Memory B cell (primary cell): ENCODE measurements around the gene SLC66A2.
A peak's percentile ranks its signal among the peaks of the same experiment; 100 is the strongest.

Experiments used
- ATAC-seq: fragments of 150-1000 bp; cut with Tn5 transposase; 2 replicates; pipeline ENCODE4 v1.10.0; 2021; ENCODE audit warnings: low read depth, mild to moderate bottlenecking, moderate library complexity
- DNase-seq, 2 donors: peaks; one replicate each; pipeline ENCODE4 v3.0.0; 2022; ENCODE audit warnings: low spot score in 2 of 2
- H3K27ac Mint-ChIP-seq: one replicate; pipeline ENCODE4 v1.8.0; 2022; ENCODE audit warnings: mild to moderate bottlenecking, moderate library complexity, mixed read lengths
- H3K27me3 Mint-ChIP-seq: one replicate; pipeline ENCODE4 v1.8.0; 2022; ENCODE audit warnings: mixed read lengths
- H3K36me3 Mint-ChIP-seq: one replicate; pipeline ENCODE4 v1.8.0; 2022; ENCODE audit warnings: mild to moderate bottlenecking, mixed read lengths
- H3K4me1 Mint-ChIP-seq: one replicate; pipeline ENCODE4 v1.8.0; 2022; ENCODE audit warnings: mixed read lengths
- H3K4me3 Mint-ChIP-seq: one replicate; pipeline ENCODE4 v1.8.0; 2022; ENCODE audit warnings: mild to moderate bottlenecking, moderate library complexity, mixed read lengths
- H3K9me3 Mint-ChIP-seq: one replicate; pipeline ENCODE4 v1.8.0; 2022; ENCODE audit warnings: mixed read lengths

SLC66A2 gene

GRCh38 chr18:79941473-79942119, 9.9 kb downstream of the SLC66A2 start:
- Mint-ChIP-seq H3K27me3 (no peaks in the 10 kb centered on the region), H3K27ac (peak overlapping the region; percentile 53), H3K4me3 (no peak overlapping the region), H3K36me3 (peaks cover 41% of the 10 kb centered on the region), H3K9me3 (peaks cover 3% of the 10 kb centered on the region), H3K4me1 (peaks cover 28% of the 10 kb centered on the region)
- DNase-seq (no peak), ATAC-seq (no peak)

GRCh38 chr18:79940814-79941472, 10.5 kb downstream of the SLC66A2 start:
- ATAC-seq (no peak), DNase-seq (no peak)
- H3K9me3 Mint-ChIP-seq = peaks cover 4% of the 10 kb centered on the region
- H3K27ac Mint-ChIP-seq = no peak overlapping the region
- H3K4me3 Mint-ChIP-seq = no peak overlapping the region
- H3K4me1 Mint-ChIP-seq = peaks cover 22% of the 10 kb centered on the region
- H3K36me3 Mint-ChIP-seq = peaks cover 45% of the 10 kb centered on the region
- no peaks in the 10 kb centered on the region for H3K27me3 Mint-ChIP-seq

- no peak overlapping the region for H3K27ac Mint-ChIP-seq
- no peak overlapping the region for H3K4me3 Mint-ChIP-seq
- peaks cover 50% of the 10 kb centered on the region for H3K36me3 Mint-ChIP-seq
- no peaks in the 10 kb centered on the region for H3K27me3 Mint-ChIP-seq
- peaks cover 7% of the 10 kb centered on the region for H3K9me3 Mint-ChIP-seq
- ATAC-seq (no peak), DNase-seq (no peak)
- H3K4me1 Mint-ChIP-seq = peaks cover 21% of the 10 kb centered on the region
Measured at GRCh38 chr18:79940126-79940813, 11.2 kb downstream of the SLC66A2 start.

GRCh38 chr18:79939096-79939495, 12.4 kb downstream of the SLC66A2 start:
- Mint-ChIP-seq H3K27ac (no peak overlapping the region), H3K9me3 (peaks cover 7% of the 10 kb centered on the region), H3K4me1 (peaks cover 10% of the 10 kb centered on the region), H3K27me3 (no peaks in the 10 kb centered on the region), H3K4me3 (no peak overlapping the region), H3K36me3 (peaks cover 60% of the 10 kb centered on the region)
- ATAC-seq = no peak
- no peak for DNase-seq

GRCh38 chr18:79938196-79938595, 13.3 kb downstream of the SLC66A2 start:
- H3K4me3 Mint-ChIP-seq = no peak overlapping the region
- H3K27ac Mint-ChIP-seq = no peak overlapping the region
- no peaks in the 10 kb centered on the region for H3K27me3 Mint-ChIP-seq
- H3K36me3 Mint-ChIP-seq = peaks cover 68% of the 10 kb centered on the region
- DNase-seq = no peak
- peaks cover 12% of the 10 kb centered on the region for H3K9me3 Mint-ChIP-seq
- ATAC-seq = no peak
- peaks cover 9% of the 10 kb centered on the region for H3K4me1 Mint-ChIP-seq

- Mint-ChIP-seq H3K36me3 (peaks cover 73% of the 10 kb centered on the region), H3K27me3 (no peaks in the 10 kb centered on the region), H3K27ac (no peak overlapping the region), H3K4me3 (no peak overlapping the region), H3K4me1 (peaks cover 7% of the 10 kb centered on the region), H3K9me3 (peaks cover 19% of the 10 kb centered on the region)
- no peak for DNase-seq
- ATAC-seq = no peak
Measured at GRCh38 chr18:79937103-79937860, 14.2 kb downstream of the SLC66A2 start.

- Mint-ChIP-seq H3K4me1 (peaks cover 7% of the 10 kb centered on the region), H3K4me3 (no peak overlapping the region), H3K27ac (no peak overlapping the region), H3K27me3 (no peaks in the 10 kb centered on the region), H3K36me3 (peaks cover 72% of the 10 kb centered on the region), H3K9me3 (peaks cover 21% of the 10 kb centered on the region)
- DNase-seq = no peak
- ATAC-seq = no peak
Measured at GRCh38 chr18:79936641-79937040, 14.8 kb downstream of the SLC66A2 start.

GRCh38 chr18:79935925-79936324, 15.5 kb downstream of the SLC66A2 start:
- Mint-ChIP-seq H3K27me3 (no peaks in the 10 kb centered on the region), H3K36me3 (peaks cover 78% of the 10 kb centered on the region), H3K9me3 (peaks cover 26% of the 10 kb centered on the region), H3K4me1 (peaks cover 10% of the 10 kb centered on the region), H3K27ac (no peak overlapping the region), H3K4me3 (no peak overlapping the region)
- DNase-seq = no peak
- ATAC-seq = no peak

GRCh38 chr18:79935499-79935898, 16.0 kb downstream of the SLC66A2 start:
- peaks cover 78% of the 10 kb centered on the region for H3K36me3 Mint-ChIP-seq
- no peaks in the 10 kb centered on the region for H3K27me3 Mint-ChIP-seq

GRCh38 chr18:79935098-79935480, 16.4 kb downstream of the SLC66A2 start:
- Mint-ChIP-seq H3K9me3 (peaks cover 26% of the 10 kb centered on the region), H3K27me3 (no peaks in the 10 kb centered on the region), H3K4me3 (no peak overlapping the region), H3K4me1 (peaks cover 10% of the 10 kb centered on the region), H3K27ac (no peak overlapping the region), H3K36me3 (peaks cover 79% of the 10 kb centered on the region)
- ATAC-seq = no peak
- no peak for DNase-seq

More at GRCh38 chr18:79935499-79935898, 16.0 kb downstream of the SLC66A2 start:
- Mint-ChIP-seq H3K4me1 (peaks cover 10% of the 10 kb centered on the region), H3K27ac (no peak overlapping the region), H3K4me3 (no peak overlapping the region), H3K9me3 (peaks cover 26% of the 10 kb centered on the region)
- ATAC-seq (no peak), DNase-seq (no peak)

- Mint-ChIP-seq H3K27me3 (no peaks in the 10 kb centered on the region), H3K4me3 (no peak overlapping the region), H3K36me3 (peaks cover 79% of the 10 kb centered on the region)
Measured at GRCh38 chr18:79934311-79935097, 16.9 kb downstream of the SLC66A2 start.

GRCh38 chr18:79933765-79934164, 17.7 kb downstream of the SLC66A2 start:
- peaks cover 83% of the 10 kb centered on the region for H3K36me3 Mint-ChIP-seq
- no peak overlapping the region for H3K27ac Mint-ChIP-seq
- ATAC-seq (no peak), DNase-seq (no peak)
- no peak overlapping the region for H3K4me3 Mint-ChIP-seq
- H3K9me3 Mint-ChIP-seq = peaks cover 36% of the 10 kb centered on the region
- H3K4me1 Mint-ChIP-seq = peaks cover 10% of the 10 kb centered on the region
- no peaks in the 10 kb centered on the region for H3K27me3 Mint-ChIP-seq

More at GRCh38 chr18:79934311-79935097, 16.9 kb downstream of the SLC66A2 start:
- Mint-ChIP-seq H3K27ac (no peak overlapping the region), H3K4me1 (peaks cover 7% of the 10 kb centered on the region), H3K9me3 (peaks cover 31% of the 10 kb centered on the region)
- no peak for ATAC-seq
- DNase-seq = no peak

GRCh38 chr18:79932907-79933306, 18.5 kb downstream of the SLC66A2 start:
- no peak overlapping the region for H3K27ac Mint-ChIP-seq
- H3K4me3 Mint-ChIP-seq = no peak overlapping the region
- no peaks in the 10 kb centered on the region for H3K27me3 Mint-ChIP-seq
- DNase-seq (no peak), ATAC-seq (no peak)
- H3K9me3 Mint-ChIP-seq = peaks cover 38% of the 10 kb centered on the region
- H3K36me3 Mint-ChIP-seq = peaks cover 83% of the 10 kb centered on the region
- H3K4me1 Mint-ChIP-seq = peaks cover 12% of the 10 kb centered on the region
